Right lobe of liver (tissue), 6 donors: ENCODE data around the gene GRID1. TPM values are rescaled to one million over a fixed set of nuclear protein-coding genes. Genes with fewer than 3 reads are reported as not detected.

ENCODE experiments used
- ATAC-seq, 4 donors: fragments of 200-7000 bp; cut with Tn5 transposase; one replicate each; pipeline ENCODE4 v1.9.1; 2020; ENCODE audit warnings: mild to moderate bottlenecking in 4 of 4, moderate library complexity in 4 of 4
- DNase-seq, 3 donors: peaks; one replicate each; pipeline ENCODE4 v3.0.0-alpha.2; 2020
- H3K27ac ChIP-seq, 3 donors: fragments of 200-600 bp; one replicate each; pipeline ENCODE4 v1.8.0; 2022
- H3K27me3 ChIP-seq, 2 donors: fragments of 200-600 bp; one replicate each; pipeline ENCODE4 v1.8.0; 2022
- H3K36me3 ChIP-seq, 4 donors: fragments of 200-600 bp; sonication (generic) in 1 of 4; one replicate each; pipeline versions ENCODE4 v1.5.1 to v1.8.0; 2017 to 2022; ENCODE audit warnings: control low read depth in 1 of 4
- H3K4me1 ChIP-seq, 4 donors: fragments of 200-600 bp; sonication (generic) in 1 of 4; one replicate each; pipeline versions ENCODE4 v1.5.1 to v1.8.0; 2017 to 2022; ENCODE audit warnings: control low read depth in 1 of 4
- H3K4me3 ChIP-seq, 3 donors: fragments of 200-600 bp; one replicate each; pipeline ENCODE4 v1.8.0; 2022
- H3K9me3 ChIP-seq, 4 donors: fragments of 200-600 bp; sonication (generic) in 1 of 4; one replicate each; pipeline versions ENCODE4 v1.5.1 to v1.8.0; 2017 to 2022; ENCODE audit warnings: control low read depth in 1 of 4
- POLR2A ChIP-seq: fragments of 450-650 bp; IDR thresholded peaks from one replicate; pipeline ENCODE4 v1.6.1; 2017; ENCODE audit warnings: antibody characterized with exemption, mild to moderate bottlenecking
- WGBS: methylation state at CpG from one replicate; pipeline ENCODE4 v1.1.6; 2018; ENCODE audit warnings: low coverage, low lambda C conversion rate; ENCODE audit not compliant: insufficient coverage; ENCODE audit errors: missing lambda C conversion rate; 5-methylcytosine and 5-hydroxymethylcytosine counted together
- intact Hi-C, 2 donors: fragments of 100-400 bp; cut with DNase I; formaldehyde crosslinking; loops; one replicate each; pipeline versions ENCODE4 v1.11.2 to v1.14.1; 2022
- total RNA-seq, 6 experiments: library from RNA; depleted of rRNA in 2 of 6; stranded (reverse); fragments of >200 nt in 2 of 6; fragmentation: NEBNext Ultra II Directional in 3 of 6; extraction: Animal tissue kit (Norgen Biotek cat#: 25700) in 3 of 6; gene quantifications; one replicate each; pipeline versions ENCODE4 v1.1.0 to v1.2.4, GENCODE V29; 2016 to 2023
- TF ChIP-seq, protein P1 (sequence below), 4 donors: fragments of 200-600 bp in 3 of 4; fragments of 450-650 bp in 1 of 4; IDR thresholded peaks; one replicate each; pipeline versions ENCODE4 v1.5.1 to v1.8.0; 2016 to 2022; ENCODE audit warnings: antibody characterized with exemption in 4 of 4, mild to moderate bottlenecking in 2 of 4
- donor health status: DM: no; HTN: yes; CAD: no.
- donor health status: DM: no; HTN: no; CAD: no.
- donor health status: DM: no; HTN: no; CAD: no.
- donor health status: DM: no; HTN: yes; CAD: no.
- donor health status: DM: no; HTN: yes; CAD: no.

The GRID1 gene
- total RNA-seq, 6 experiments from 2014 or later, result 0.05 to 1.9 (median 0.81) TPM

GRCh38 chr10:86253091-86254072, 113.2 kb downstream of the GRID1 start:
- TF ChIP-seq, protein P1, sequence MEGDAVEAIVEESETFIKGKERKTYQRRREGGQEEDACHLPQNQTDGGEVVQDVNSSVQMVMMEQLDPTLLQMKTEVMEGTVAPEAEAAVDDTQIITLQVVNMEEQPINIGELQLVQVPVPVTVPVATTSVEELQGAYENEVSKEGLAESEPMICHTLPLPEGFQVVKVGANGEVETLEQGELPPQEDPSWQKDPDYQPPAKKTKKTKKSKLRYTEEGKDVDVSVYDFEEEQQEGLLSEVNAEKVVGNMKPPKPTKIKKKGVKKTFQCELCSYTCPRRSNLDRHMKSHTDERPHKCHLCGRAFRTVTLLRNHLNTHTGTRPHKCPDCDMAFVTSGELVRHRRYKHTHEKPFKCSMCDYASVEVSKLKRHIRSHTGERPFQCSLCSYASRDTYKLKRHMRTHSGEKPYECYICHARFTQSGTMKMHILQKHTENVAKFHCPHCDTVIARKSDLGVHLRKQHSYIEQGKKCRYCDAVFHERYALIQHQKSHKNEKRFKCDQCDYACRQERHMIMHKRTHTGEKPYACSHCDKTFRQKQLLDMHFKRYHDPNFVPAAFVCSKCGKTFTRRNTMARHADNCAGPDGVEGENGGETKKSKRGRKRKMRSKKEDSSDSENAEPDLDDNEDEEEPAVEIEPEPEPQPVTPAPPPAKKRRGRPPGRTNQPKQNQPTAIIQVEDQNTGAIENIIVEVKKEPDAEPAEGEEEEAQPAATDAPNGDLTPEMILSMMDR (IDR thresholded peaks at IDR 0.05), result no peak
- no peak for TF ChIP-seq POLR2A
- Histone ChIP-seq H3K9me3 (no peaks in the 10 kb centered on the region), H3K4me1 (no peaks in the 10 kb centered on the region), H3K27ac (no peak overlapping the region), H3K4me3 (no peak overlapping the region), H3K36me3 (no peaks in the 10 kb centered on the region), H3K27me3 (no peaks in the 10 kb centered on the region)
- intact Hi-C loops, result no loop called here
- 56% methylated on average over 9 of the region's 14 CpGs for WGBS
- DNase-seq, result no peak
- ATAC-seq, result no peak

GRCh38 chr10:86252556-86252955, 114.0 kb downstream of the GRID1 start:
- TF ChIP-seq, protein P1 (IDR thresholded peaks at IDR 0.05), result no peak
- TF ChIP-seq POLR2A, result no peak
- H3K27ac ChIP-seq, result no peak overlapping the region
- intact Hi-C loops, result no loop called here
- no peaks in the 10 kb centered on the region for H3K27me3 ChIP-seq
- WGBS, result 51% methylated on average over 3 of the region's 3 CpGs
- H3K9me3 ChIP-seq, result no peaks in the 10 kb centered on the region
- no peaks in the 10 kb centered on the region for H3K36me3 ChIP-seq
- no peak overlapping the region for H3K4me3 ChIP-seq
- DNase-seq, result no peak
- no peaks in the 10 kb centered on the region for H3K4me1 ChIP-seq
- no peak for ATAC-seq

DNA sequence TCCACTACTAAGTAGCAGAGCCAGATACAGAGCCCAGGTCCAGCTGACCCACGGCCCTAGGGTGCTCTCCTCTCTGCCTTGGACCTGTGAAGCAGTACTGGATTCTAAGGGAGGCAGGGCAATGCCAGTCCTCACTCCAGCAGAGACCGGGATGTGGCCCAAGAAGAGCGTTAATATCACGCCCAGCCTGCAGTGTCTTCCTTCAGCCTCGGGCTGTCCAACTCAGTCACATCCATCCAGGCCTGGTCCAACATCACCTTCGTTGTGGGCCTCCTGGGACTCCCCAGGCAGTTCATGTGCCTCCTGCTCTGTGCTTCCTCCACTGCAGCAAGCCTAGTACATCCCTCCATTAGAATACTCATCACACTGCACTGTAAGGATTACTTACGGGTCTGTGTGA, 114.5 kb downstream of the GRID1 start:
- H3K4me1 ChIP-seq, result no peaks in the 10 kb centered on the region
- DNase-seq (peak in 1 of 3 donors; percentile 32), ATAC-seq (no peak)
- no peaks in the 10 kb centered on the region for H3K9me3 ChIP-seq
- H3K27ac ChIP-seq, result no peak overlapping the region
- H3K27me3 ChIP-seq, result no peaks in the 10 kb centered on the region
- intact Hi-C loops, result no loop called here
- TF ChIP-seq, protein P1 (IDR thresholded peaks at IDR 0.05), result no peak
- no peak for TF ChIP-seq POLR2A
- no peak overlapping the region for H3K4me3 ChIP-seq
- WGBS, result 33% methylated on average over 1 of the region's 7 CpGs
- no peaks in the 10 kb centered on the region for H3K36me3 ChIP-seq

- TF ChIP-seq, protein P1 (IDR thresholded peaks at IDR 0.05), result no peak
- no peak for TF ChIP-seq POLR2A
- peak in 1 of 3 donors; percentile 7 for DNase-seq
- H3K9me3 ChIP-seq, result no peaks in the 10 kb centered on the region
Measured at GRCh38 chr10:86251426-86251825, 115.2 kb downstream of the GRID1 start.

More at GRCh38 chr10:86251426-86251825, 115.2 kb downstream of the GRID1 start:
- H3K36me3 ChIP-seq, result no peaks in the 10 kb centered on the region
- intact Hi-C loops, result no loop called here
- H3K27me3 ChIP-seq, result no peaks in the 10 kb centered on the region
- no peak for ATAC-seq
- WGBS, result 88% methylated on average over 2 of the region's 2 CpGs
- no peaks in the 10 kb centered on the region for H3K4me1 ChIP-seq
- no peak overlapping the region for H3K27ac ChIP-seq
- H3K4me3 ChIP-seq, result no peak overlapping the region
